Common myeloid progenitor, CD34-positive (primary cell): ENCODE results near the gene RTRAF.

ENCODE experiments used
- CTCF ChIA-PET: fragments of 350-600 bp; sonication (Branson Sonifier 250); formaldehyde crosslinking; loops from one replicate; lab custom pipeline; 2021; ENCODE audit warnings: antibody characterized with exemption; lab: Charles Lee
- POLR2A ChIA-PET: fragments of 350-600 bp; sonication (Branson Sonifier 250); formaldehyde crosslinking; loops from one replicate; lab custom pipeline; 2021; ENCODE audit warnings: antibody characterized with exemption; lab: Charles Lee
- DNase-seq, 3 donors: peaks; one replicate each; pipeline versions ENCODE4 v3.0.0 to v3.0.0-alpha.2; 2013
- H3K27ac ChIP-seq, 2 experiments: 1 replicate in 1 of 2; 2 replicates in 1 of 2; pipeline ENCODE4 v1.7.0; 2013; ENCODE audit warnings: inconsistent platforms in 2 of 2, low read length in 2 of 2, mild to moderate bottlenecking in 2 of 2, low read depth in 1 of 2, moderate library complexity in 1 of 2; ENCODE audit not compliant: severe bottlenecking in 2 of 2, insufficient read depth in 1 of 2, poor library complexity in 1 of 2
- H3K27me3 ChIP-seq, 5 experiments: replicated peaks in 2 of 5; 1 replicate in 3 of 5; 2 replicates in 2 of 5; pipeline versions ENCODE4 v1.6.1 to v1.7.0; 2013; ENCODE audit warnings: low read length in 4 of 5, mild to moderate bottlenecking in 2 of 5, moderate library complexity in 2 of 5, inconsistent platforms in 1 of 5; ENCODE audit not compliant: insufficient read depth in 5 of 5, control insufficient read depth in 4 of 5
- H3K36me3 ChIP-seq, 4 experiments: 1 replicate in 2 of 4; 2 replicates in 2 of 4; pipeline versions ENCODE4 v1.6.1 to v1.7.0; 2013; ENCODE audit warnings: low read length in 3 of 4, control low read depth in 1 of 4, mild to moderate bottlenecking in 1 of 4; ENCODE audit not compliant: control insufficient read depth in 4 of 4, insufficient read depth in 4 of 4
- H3K4me1 ChIP-seq, 4 experiments: 1 replicate in 3 of 4; 2 replicates in 1 of 4; pipeline versions ENCODE4 v1.6.1 to v1.7.1; 2013; ENCODE audit warnings: low read length in 3 of 4, mild to moderate bottlenecking in 3 of 4, control low read depth in 1 of 4, inconsistent platforms in 1 of 4, moderate library complexity in 1 of 4; ENCODE audit not compliant: control insufficient read depth in 4 of 4, insufficient read depth in 4 of 4; ENCODE audit errors: control extremely low read depth in 1 of 4
- H3K4me3 ChIP-seq, 7 experiments: 1 replicate in 4 of 7; 2 replicates in 3 of 7; pipeline versions ENCODE4 v1.5.1 to v1.7.0; 2013; ENCODE audit warnings: mild to moderate bottlenecking in 7 of 7, low read length in 6 of 7, moderate library complexity in 6 of 7, inconsistent platforms in 2 of 7, low read depth in 2 of 7, control low read depth in 1 of 7; ENCODE audit not compliant: insufficient read depth in 4 of 7, control insufficient read depth in 1 of 7; ENCODE audit errors: extremely low read depth in 1 of 7
- H3K9me3 ChIP-seq, 5 experiments: 1 replicate in 4 of 5; 2 replicates in 1 of 5; pipeline versions ENCODE4 v1.6.1 to v1.7.1; 2013; ENCODE audit warnings: low read length in 4 of 5, mild to moderate bottlenecking in 2 of 5, inconsistent platforms in 1 of 5, low read depth in 1 of 5, moderate library complexity in 1 of 5; ENCODE audit not compliant: control insufficient read depth in 4 of 5, insufficient read depth in 2 of 5; ENCODE audit errors: control extremely low read depth in 1 of 5
- WGBS: methylation state at CpG from one replicate; pipeline ENCODE4 v1.1.5; 2013; ENCODE audit not compliant: insufficient coverage; 5-methylcytosine and 5-hydroxymethylcytosine counted together

The RTRAF gene

DNA sequence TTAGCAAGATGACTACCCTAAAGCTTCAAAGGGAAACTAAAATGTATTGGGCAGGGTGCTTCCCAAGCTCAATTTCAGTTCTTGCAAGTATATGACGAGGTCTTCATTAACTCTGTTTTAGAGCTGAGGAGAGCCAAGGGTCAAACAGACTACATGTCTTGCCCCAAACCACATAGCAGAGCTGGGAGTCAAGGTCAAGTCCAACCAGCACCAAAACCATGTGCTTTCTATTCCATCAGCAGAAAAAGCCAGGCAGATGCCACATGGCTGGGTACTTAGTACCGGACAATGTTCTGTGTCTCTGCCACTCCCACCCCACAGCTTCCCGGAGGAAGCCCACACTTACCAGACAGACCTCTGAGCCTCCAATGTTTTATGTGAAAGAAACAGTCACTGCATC lies 61.9 kb downstream of the RTRAF start:
- DNase-seq, result no peak
- ChIA-PET CTCF (interaction anchor here (1.1 to 2.3 kb wide), 2 partner anchors 8 to 11 kb away, joined by 4 to 8 read pairs; no protein-coding TSS in a partner anchor), POLR2A (no interaction called here)
- Histone ChIP-seq H3K27ac (no peak overlapping the region), H3K9me3 (no peaks in the 10 kb centered on the region), H3K4me3 (no peak overlapping the region), H3K4me1 (no peaks in the 10 kb centered on the region), H3K27me3 (peaks cover 0 to 5% (median 0%) of the 10 kb centered on the region in 5 experiments), H3K36me3 (no peaks in the 10 kb centered on the region)
- 79% methylated on average over 3 of the region's 3 CpGs for WGBS

DNA sequence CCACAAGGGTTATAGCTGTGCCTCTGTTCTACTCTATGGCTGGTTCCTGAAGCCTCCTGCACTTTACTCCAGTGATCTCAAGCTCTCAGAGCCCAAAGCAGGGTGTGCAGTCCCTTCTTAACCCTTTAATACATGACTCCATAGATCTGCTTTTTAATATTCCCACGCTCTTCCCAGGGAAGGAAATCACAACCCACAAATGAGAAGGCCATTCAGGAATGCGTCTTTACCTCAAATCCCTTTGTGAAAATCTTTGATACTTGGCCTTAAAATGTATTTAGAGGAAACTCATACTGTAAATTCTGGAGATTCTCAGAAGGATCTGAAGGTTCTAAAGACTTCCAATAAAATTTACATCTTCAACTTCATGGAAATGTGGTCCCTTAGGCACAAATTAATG lies 62.5 kb downstream of the RTRAF start:
- 50% methylated on average over 2 of the region's 2 CpGs for WGBS
- Histone ChIP-seq H3K4me3 (no peak overlapping the region), H3K4me1 (no peaks in the 10 kb centered on the region), H3K27ac (no peak overlapping the region), H3K9me3 (no peaks in the 10 kb centered on the region), H3K36me3 (no peaks in the 10 kb centered on the region), H3K27me3 (peaks cover 0 to 5% (median 0%) of the 10 kb centered on the region in 5 experiments)
- ChIA-PET POLR2A (no interaction called here), CTCF (interaction anchor here (1.1 kb wide), 1 partner anchor 8 kb away, joined by 4 read pairs; no protein-coding TSS in a partner anchor)
- DNase-seq, result no peak

- Histone ChIP-seq H3K27ac (no peak overlapping the region), H3K36me3 (no peaks in the 10 kb centered on the region), H3K9me3 (no peaks in the 10 kb centered on the region), H3K4me3 (no peak overlapping the region), H3K27me3 (peaks cover 0 to 5% (median 0%) of the 10 kb centered on the region in 5 experiments), H3K4me1 (no peaks in the 10 kb centered on the region)
- 98% methylated on average over 7 of the region's 7 CpGs for WGBS
- ChIA-PET POLR2A (no interaction called here), CTCF (interaction anchor here (1.1 kb wide), 1 partner anchor 9 kb away, joined by 4 read pairs; no protein-coding TSS in a partner anchor)
- DNase-seq, result no peak
These were observed 63.1 kb downstream of the RTRAF start for GRCh38 chr14:52052288-52052943.

- H3K36me3 ChIP-seq, result no peaks in the 10 kb centered on the region
- no peak for DNase-seq
- WGBS, result 95% methylated on average over 5 of the region's 5 CpGs
- H3K4me3 ChIP-seq, result no peak overlapping the region
- no peak overlapping the region for H3K27ac ChIP-seq
- ChIA-PET CTCF (no interaction called here), POLR2A (no interaction called here)
- no peaks in the 10 kb centered on the region for H3K4me1 ChIP-seq
- no peaks in the 10 kb centered on the region for H3K9me3 ChIP-seq
- peaks cover 0 to 4% (median 0%) of the 10 kb centered on the region in 5 experiments for H3K27me3 ChIP-seq
These were observed 63.7 kb downstream of the RTRAF start for GRCh38 chr14:52053044-52053443.

GRCh38 chr14:52054678-52055077 lies 65.3 kb downstream of the RTRAF start:
- no peak for DNase-seq
- Histone ChIP-seq H3K4me1 (no peaks in the 10 kb centered on the region), H3K9me3 (no peaks in the 10 kb centered on the region), H3K27ac (no peak overlapping the region), H3K27me3 (no peaks in the 10 kb centered on the region), H3K36me3 (no peaks in the 10 kb centered on the region), H3K4me3 (no peak overlapping the region)
- no CpG with 5 or more reads among the region's 1 CpG for WGBS
- POLR2A ChIA-PET, result no interaction called here
- CTCF ChIA-PET, result no interaction called here

DNA sequence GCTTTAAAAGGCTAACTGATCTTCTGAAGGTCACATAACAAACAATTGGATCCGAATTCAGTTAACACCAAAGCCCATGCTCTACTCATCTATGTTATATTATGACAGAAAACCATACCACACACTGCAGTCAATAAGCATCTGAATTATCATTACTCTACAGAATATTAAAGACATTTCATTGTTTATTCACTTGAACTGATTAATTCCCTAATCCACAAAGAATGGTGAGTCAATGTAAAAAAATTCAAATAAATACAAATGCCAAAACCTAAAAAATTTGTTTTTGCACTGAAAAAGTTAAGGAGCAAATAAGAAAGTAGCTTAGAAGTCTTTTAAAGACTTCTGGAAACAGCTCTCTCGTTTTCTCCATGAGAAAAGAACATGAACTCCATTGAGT lies 65.8 kb downstream of the RTRAF start:
- POLR2A ChIA-PET, result interaction anchor here (0.8 kb wide), 1 partner anchor 35 kb away, joined by 3 read pairs; no protein-coding TSS in a partner anchor
- CTCF ChIA-PET, result no interaction called here
- WGBS, result 90% methylated on average over 2 of the region's 2 CpGs
- Histone ChIP-seq H3K9me3 (no peaks in the 10 kb centered on the region), H3K27ac (no peak overlapping the region), H3K36me3 (no peaks in the 10 kb centered on the region), H3K4me3 (no peak overlapping the region), H3K4me1 (peaks cover 0 to 3% (median 0%) of the 10 kb centered on the region in 4 experiments), H3K27me3 (no peaks in the 10 kb centered on the region)
- no peak for DNase-seq

DNA sequence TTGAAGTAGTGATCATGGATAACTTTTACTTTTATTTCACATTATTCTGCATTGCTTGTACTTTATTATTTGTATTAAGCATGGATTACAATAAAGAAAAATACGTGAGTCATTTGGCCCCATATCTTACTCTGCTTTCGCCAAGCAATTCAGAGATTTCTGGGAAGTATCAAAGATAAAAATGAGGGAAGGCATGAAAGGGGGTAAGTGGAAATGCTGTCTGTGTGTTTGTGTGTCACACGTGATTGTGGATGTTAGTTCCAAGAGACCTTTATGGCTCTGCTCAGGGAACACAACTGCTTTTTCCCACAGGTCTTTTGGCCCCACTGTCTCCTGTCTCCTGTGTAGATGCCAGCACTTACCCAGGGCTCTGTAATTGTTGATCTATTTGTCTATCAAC lies 69.0 kb downstream of the RTRAF start:
- ChIA-PET POLR2A (no interaction called here), CTCF (interaction anchor here (0.7 to 2.9 kb wide), 3 partner anchors 11 to 15 kb away, joined by 3 to 13 read pairs (median 5); partner anchors contain the start of gene NID2)
- no peak overlapping the region for H3K27ac ChIP-seq
- H3K27me3 ChIP-seq, result no peaks in the 10 kb centered on the region
- no peaks in the 10 kb centered on the region for H3K36me3 ChIP-seq
- WGBS, result 100% methylated on average over 3 of the region's 3 CpGs
- no peaks in the 10 kb centered on the region for H3K9me3 ChIP-seq
- peaks cover 0 to 7% (median 3%) of the 10 kb centered on the region in 4 experiments for H3K4me1 ChIP-seq
- no peak overlapping the region for H3K4me3 ChIP-seq
- no peak for DNase-seq
